ENCODE results near the gene PGRMC2.
A peak's percentile ranks its signal among the peaks of the same experiment; 100 is the strongest.

Gene PGRMC2

DNA sequence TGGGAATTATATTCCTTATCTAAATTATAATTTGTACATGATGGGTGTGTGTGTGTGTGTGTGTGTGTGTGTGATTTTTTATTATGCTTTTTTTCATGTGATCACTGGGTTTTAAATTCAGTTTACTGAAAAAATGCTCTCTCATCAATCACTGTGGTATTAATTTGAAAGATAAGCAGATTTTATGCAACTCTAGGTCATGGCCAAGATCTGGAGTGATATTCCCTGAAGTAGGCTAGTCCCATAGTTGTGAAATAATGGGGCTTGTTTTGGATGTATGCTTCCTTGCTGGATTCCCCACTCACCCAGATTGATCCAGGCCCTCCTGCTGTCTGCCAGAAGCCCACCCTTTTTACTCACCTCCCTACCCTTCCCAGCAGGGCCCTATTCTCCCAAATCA lies 22.0 kb upstream of the PGRMC2 start:
- no peaks in the 10 kb centered on the region for H3K4me1 ChIP-seq (ENCODE audit: control extremely low read depth in 1 of 4, control insufficient read depth in 4 of 4, insufficient read depth in 4 of 4, low read length in 3 of 4)
- H3K27me3 ChIP-seq (replicated peaks in 2 of 5; ENCODE audit: control insufficient read depth in 4 of 5, insufficient read depth in 5 of 5, low read length in 4 of 5) = no peaks in the 10 kb centered on the region
- no peaks in the 10 kb centered on the region for H3K9me3 ChIP-seq (ENCODE audit: control extremely low read depth in 1 of 5, control insufficient read depth in 4 of 5, insufficient read depth in 2 of 5, low read depth in 1 of 5, low read length in 4 of 5)
- ChIA-PET POLR2A (no interaction called here), CTCF (no interaction called here)
- peaks cover 0 to 4% (median 0%) of the 10 kb centered on the region in 4 experiments for H3K36me3 ChIP-seq (ENCODE audit: control insufficient read depth in 4 of 4, insufficient read depth in 4 of 4, low read length in 3 of 4)
- no peak overlapping the region for H3K4me3 ChIP-seq (ENCODE audit: control insufficient read depth in 1 of 7, extremely low read depth in 1 of 7, insufficient read depth in 4 of 7, low read depth in 2 of 7, low read length in 6 of 7)
- no peak overlapping the region for H3K27ac ChIP-seq (ENCODE audit: insufficient read depth in 1 of 2, low read depth in 1 of 2, low read length in 2 of 2, poor library complexity in 1 of 2, severe bottlenecking in 2 of 2)
- DNase-seq = no peak

DNA sequence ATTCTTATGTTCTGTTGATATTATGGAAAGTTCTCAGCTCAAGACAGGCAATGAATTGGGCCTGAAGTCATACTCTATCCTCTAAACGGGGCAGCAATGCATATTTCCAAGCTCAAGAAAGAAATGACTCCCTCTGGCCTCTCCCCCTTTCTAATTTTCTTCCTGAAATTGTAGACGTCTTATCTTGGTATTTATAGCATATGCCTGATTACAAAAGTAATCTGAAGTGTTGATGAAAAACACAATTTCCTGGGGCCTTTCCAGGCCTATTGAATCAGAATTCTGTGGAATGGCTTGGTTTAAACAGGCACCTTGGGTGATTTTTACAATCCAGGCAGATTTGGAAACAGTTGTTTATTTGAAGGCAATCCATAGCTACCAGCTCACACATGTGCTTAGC lies 21.4 kb upstream of the PGRMC2 start:
- H3K27ac ChIP-seq (ENCODE audit: insufficient read depth in 1 of 2, low read depth in 1 of 2, low read length in 2 of 2, poor library complexity in 1 of 2, severe bottlenecking in 2 of 2) = no peak overlapping the region
- H3K4me1 ChIP-seq (ENCODE audit: control extremely low read depth in 1 of 4, control insufficient read depth in 4 of 4, insufficient read depth in 4 of 4, low read length in 3 of 4) = no peaks in the 10 kb centered on the region
- H3K9me3 ChIP-seq (ENCODE audit: control extremely low read depth in 1 of 5, control insufficient read depth in 4 of 5, insufficient read depth in 2 of 5, low read depth in 1 of 5, low read length in 4 of 5) = no peaks in the 10 kb centered on the region
- no peak for DNase-seq
- H3K27me3 ChIP-seq (replicated peaks in 2 of 5; ENCODE audit: control insufficient read depth in 4 of 5, insufficient read depth in 5 of 5, low read length in 4 of 5) = no peaks in the 10 kb centered on the region
- peaks cover 0 to 4% (median 0%) of the 10 kb centered on the region in 4 experiments for H3K36me3 ChIP-seq (ENCODE audit: control insufficient read depth in 4 of 4, insufficient read depth in 4 of 4, low read length in 3 of 4)
- 100% methylated on average over 1 of the region's 2 CpGs for WGBS (ENCODE audit: insufficient coverage)
- POLR2A ChIA-PET = no interaction called here
- CTCF ChIA-PET = no interaction called here
- H3K4me3 ChIP-seq (ENCODE audit: control insufficient read depth in 1 of 7, extremely low read depth in 1 of 7, insufficient read depth in 4 of 7, low read depth in 2 of 7, low read length in 6 of 7) = no peak overlapping the region

DNA sequence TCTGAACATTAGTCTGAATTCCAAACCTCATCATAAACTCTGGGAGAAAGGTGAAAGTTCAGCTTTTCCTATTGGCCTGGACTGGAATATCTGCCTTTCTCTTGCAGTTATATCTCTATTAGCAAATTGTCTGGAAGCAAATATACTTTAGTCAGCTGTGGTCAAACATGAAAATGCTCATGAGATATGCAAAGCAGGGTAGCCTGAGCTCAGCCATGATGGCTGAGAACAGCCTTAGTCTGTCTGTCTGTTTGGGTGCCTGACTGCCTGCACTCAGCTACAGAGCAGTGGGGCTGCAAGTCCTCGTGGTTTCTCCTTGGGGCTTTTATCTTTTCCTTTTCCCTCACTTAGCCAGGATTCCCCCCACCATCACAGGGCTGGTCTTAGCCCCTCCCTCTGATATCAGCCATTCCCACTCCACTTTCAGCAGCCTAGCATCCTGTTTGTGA lies 19.5 kb upstream of the PGRMC2 start:
- peaks cover 0 to 4% (median 2%) of the 10 kb centered on the region in 4 experiments for H3K36me3 ChIP-seq (ENCODE audit: control insufficient read depth in 4 of 4, insufficient read depth in 4 of 4, low read length in 3 of 4)
- no peak overlapping the region for H3K4me3 ChIP-seq (ENCODE audit: control insufficient read depth in 1 of 7, extremely low read depth in 1 of 7, insufficient read depth in 4 of 7, low read depth in 2 of 7, low read length in 6 of 7)
- no peak overlapping the region for H3K27ac ChIP-seq (ENCODE audit: insufficient read depth in 1 of 2, low read depth in 1 of 2, low read length in 2 of 2, poor library complexity in 1 of 2, severe bottlenecking in 2 of 2)
- H3K9me3 ChIP-seq (ENCODE audit: control extremely low read depth in 1 of 5, control insufficient read depth in 4 of 5, insufficient read depth in 2 of 5, low read depth in 1 of 5, low read length in 4 of 5) = no peaks in the 10 kb centered on the region
- ChIA-PET POLR2A (no interaction called here), CTCF (no interaction called here)
- WGBS (ENCODE audit: insufficient coverage) = 40% methylated on average over 1 of the region's 1 CpG
- H3K4me1 ChIP-seq (ENCODE audit: control extremely low read depth in 1 of 4, control insufficient read depth in 4 of 4, insufficient read depth in 4 of 4, low read length in 3 of 4) = no peaks in the 10 kb centered on the region
- no peaks in the 10 kb centered on the region for H3K27me3 ChIP-seq (replicated peaks in 2 of 5; ENCODE audit: control insufficient read depth in 4 of 5, insufficient read depth in 5 of 5, low read length in 4 of 5)
- no peak for DNase-seq

DNA sequence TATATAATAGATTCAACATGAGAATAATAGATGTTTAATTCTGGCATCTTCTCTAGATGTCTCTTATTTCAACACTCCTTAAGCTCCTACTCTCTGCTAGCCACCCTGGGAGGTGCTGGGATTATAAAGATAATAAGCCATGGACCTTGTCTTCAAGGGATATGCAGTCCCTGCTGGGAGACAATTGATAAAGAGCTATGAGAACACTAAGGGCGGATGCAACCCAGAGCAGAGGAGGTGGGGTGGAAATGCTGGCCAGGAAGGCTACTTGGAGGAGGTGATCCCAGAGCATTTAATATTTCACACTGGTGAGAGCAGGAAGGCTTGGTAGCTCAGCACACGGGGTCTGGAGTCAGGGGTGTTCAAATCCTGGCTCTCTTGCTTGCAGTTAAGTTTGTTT lies 18.3 kb upstream of the PGRMC2 start:
- POLR2A ChIA-PET = no interaction called here
- CTCF ChIA-PET = no interaction called here
- no peaks in the 10 kb centered on the region for H3K27me3 ChIP-seq (replicated peaks in 2 of 5; ENCODE audit: control insufficient read depth in 4 of 5, insufficient read depth in 5 of 5, low read length in 4 of 5)
- H3K4me1 ChIP-seq (ENCODE audit: control extremely low read depth in 1 of 4, control insufficient read depth in 4 of 4, insufficient read depth in 4 of 4, low read length in 3 of 4) = no peaks in the 10 kb centered on the region
- no peak for DNase-seq
- peaks cover 0 to 4% (median 2%) of the 10 kb centered on the region in 4 experiments for H3K36me3 ChIP-seq (ENCODE audit: control insufficient read depth in 4 of 4, insufficient read depth in 4 of 4, low read length in 3 of 4)
- no peak overlapping the region for H3K27ac ChIP-seq (ENCODE audit: insufficient read depth in 1 of 2, low read depth in 1 of 2, low read length in 2 of 2, poor library complexity in 1 of 2, severe bottlenecking in 2 of 2)
- H3K4me3 ChIP-seq (ENCODE audit: control insufficient read depth in 1 of 7, extremely low read depth in 1 of 7, insufficient read depth in 4 of 7, low read depth in 2 of 7, low read length in 6 of 7) = no peak overlapping the region
- no peaks in the 10 kb centered on the region for H3K9me3 ChIP-seq (ENCODE audit: control extremely low read depth in 1 of 5, control insufficient read depth in 4 of 5, insufficient read depth in 2 of 5, low read depth in 1 of 5, low read length in 4 of 5)
- WGBS (ENCODE audit: insufficient coverage) = 100% methylated on average over 1 of the region's 2 CpGs

DNA sequence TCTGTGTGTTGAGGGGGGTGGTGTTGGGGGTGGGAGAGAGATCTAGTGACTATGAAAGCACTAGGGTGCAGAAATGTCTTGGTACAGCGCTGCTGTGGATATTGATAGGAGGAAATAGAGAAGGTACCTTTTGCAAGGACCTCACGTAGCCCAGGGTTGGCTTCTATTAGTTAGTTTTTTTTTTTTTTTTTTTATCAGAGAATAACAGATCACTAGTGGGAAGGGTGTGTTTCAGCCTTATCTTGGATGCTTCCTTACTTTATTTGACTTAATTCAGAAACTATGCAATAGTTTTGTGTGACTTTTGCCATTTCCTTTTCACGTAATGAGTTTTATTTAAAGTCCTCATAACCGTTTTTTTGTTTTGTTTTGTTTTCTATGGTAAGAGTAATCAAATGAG lies 16.4 kb upstream of the PGRMC2 start:
- no CpG with 5 or more reads among the region's 4 CpGs for WGBS (ENCODE audit: insufficient coverage)
- H3K9me3 ChIP-seq (ENCODE audit: control extremely low read depth in 1 of 5, control insufficient read depth in 4 of 5, insufficient read depth in 2 of 5, low read depth in 1 of 5, low read length in 4 of 5) = no peaks in the 10 kb centered on the region
- CTCF ChIA-PET = no interaction called here
- peaks cover 0 to 4% (median 2%) of the 10 kb centered on the region in 4 experiments for H3K36me3 ChIP-seq (ENCODE audit: control insufficient read depth in 4 of 4, insufficient read depth in 4 of 4, low read length in 3 of 4)
- DNase-seq = peak; percentile 14 to 52 (median 18)
- H3K4me1 ChIP-seq (ENCODE audit: control extremely low read depth in 1 of 4, control insufficient read depth in 4 of 4, insufficient read depth in 4 of 4, low read length in 3 of 4) = no peaks in the 10 kb centered on the region
- peak overlapping the region in 1 of 2 experiments; percentile 75 for H3K27ac ChIP-seq (ENCODE audit: insufficient read depth in 1 of 2, low read depth in 1 of 2, low read length in 2 of 2, poor library complexity in 1 of 2, severe bottlenecking in 2 of 2)
- H3K27me3 ChIP-seq (replicated peaks in 2 of 5; ENCODE audit: control insufficient read depth in 4 of 5, insufficient read depth in 5 of 5, low read length in 4 of 5) = no peaks in the 10 kb centered on the region
- no peak overlapping the region for H3K4me3 ChIP-seq (ENCODE audit: control insufficient read depth in 1 of 7, extremely low read depth in 1 of 7, insufficient read depth in 4 of 7, low read depth in 2 of 7, low read length in 6 of 7)
- POLR2A ChIA-PET = no interaction called here

DNA sequence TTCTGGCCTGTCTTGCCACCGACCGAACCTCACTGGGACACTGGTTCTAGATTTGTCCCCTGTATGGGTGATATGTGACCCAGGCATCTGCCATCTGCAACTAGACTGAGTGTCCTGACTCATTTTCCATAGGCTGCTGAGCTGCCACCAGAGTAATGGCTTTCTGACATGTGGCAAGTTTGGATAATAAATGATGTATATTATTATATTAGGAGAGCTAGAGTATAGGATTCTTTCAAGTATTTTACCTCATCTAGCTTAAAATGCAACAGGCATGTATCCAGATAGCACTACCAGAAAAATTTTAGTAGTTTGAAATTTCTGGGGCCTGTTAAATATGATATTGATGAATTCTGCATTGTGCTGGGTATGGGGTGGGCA lies 15.8 kb upstream of the PGRMC2 start:
- POLR2A ChIA-PET = interaction anchor here (0.6 kb wide), 1 partner anchor 243 kb away, joined by 3 read pairs; no protein-coding TSS in a partner anchor
- CTCF ChIA-PET = no interaction called here
- 95% methylated on average over 2 of the region's 2 CpGs for WGBS (ENCODE audit: insufficient coverage)
- H3K27ac ChIP-seq (ENCODE audit: insufficient read depth in 1 of 2, low read depth in 1 of 2, low read length in 2 of 2, poor library complexity in 1 of 2, severe bottlenecking in 2 of 2) = no peak overlapping the region
- H3K36me3 ChIP-seq (ENCODE audit: control insufficient read depth in 4 of 4, insufficient read depth in 4 of 4, low read length in 3 of 4) = peaks cover 0 to 4% (median 2%) of the 10 kb centered on the region in 4 experiments
- no peak overlapping the region for H3K4me3 ChIP-seq (ENCODE audit: control insufficient read depth in 1 of 7, extremely low read depth in 1 of 7, insufficient read depth in 4 of 7, low read depth in 2 of 7, low read length in 6 of 7)
- DNase-seq = no peak
- no peaks in the 10 kb centered on the region for H3K9me3 ChIP-seq (ENCODE audit: control extremely low read depth in 1 of 5, control insufficient read depth in 4 of 5, insufficient read depth in 2 of 5, low read depth in 1 of 5, low read length in 4 of 5)
- no peaks in the 10 kb centered on the region for H3K4me1 ChIP-seq (ENCODE audit: control extremely low read depth in 1 of 4, control insufficient read depth in 4 of 4, insufficient read depth in 4 of 4, low read length in 3 of 4)
- no peaks in the 10 kb centered on the region for H3K27me3 ChIP-seq (replicated peaks in 2 of 5; ENCODE audit: control insufficient read depth in 4 of 5, insufficient read depth in 5 of 5, low read length in 4 of 5)

DNA sequence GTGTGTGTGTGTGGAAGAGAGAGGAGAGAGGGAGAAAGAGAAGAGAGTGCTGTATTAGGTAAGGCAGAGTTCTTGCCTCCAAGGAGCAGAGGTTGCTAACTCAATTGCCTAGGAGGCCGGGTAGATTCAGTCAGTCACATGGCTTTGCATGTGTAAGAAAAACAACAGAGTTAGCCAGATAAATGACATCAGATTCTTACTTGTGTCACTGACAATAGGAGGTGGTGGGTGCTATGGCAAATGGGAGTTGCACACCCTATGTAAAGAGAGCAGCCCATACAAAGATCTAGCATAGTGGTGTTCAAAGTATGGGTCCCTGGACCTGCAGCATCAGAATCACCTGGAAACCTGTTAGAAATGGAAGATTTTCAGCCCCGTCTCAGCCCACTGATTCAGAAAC lies 14.4 kb upstream of the PGRMC2 start:
- Histone ChIP-seq H3K4me3 (ENCODE audit: control insufficient read depth in 1 of 7, extremely low read depth in 1 of 7, insufficient read depth in 4 of 7, low read depth in 2 of 7, low read length in 6 of 7) (no peak overlapping the region), H3K27ac (ENCODE audit: insufficient read depth in 1 of 2, low read depth in 1 of 2, low read length in 2 of 2, poor library complexity in 1 of 2, severe bottlenecking in 2 of 2) (no peak overlapping the region), H3K4me1 (ENCODE audit: control extremely low read depth in 1 of 4, control insufficient read depth in 4 of 4, insufficient read depth in 4 of 4, low read length in 3 of 4) (no peaks in the 10 kb centered on the region), H3K36me3 (ENCODE audit: control insufficient read depth in 4 of 4, insufficient read depth in 4 of 4, low read length in 3 of 4) (peaks cover 0 to 4% (median 2%) of the 10 kb centered on the region in 4 experiments), H3K27me3 (replicated peaks in 2 of 5; ENCODE audit: control insufficient read depth in 4 of 5, insufficient read depth in 5 of 5, low read length in 4 of 5) (no peaks in the 10 kb centered on the region), H3K9me3 (ENCODE audit: control extremely low read depth in 1 of 5, control insufficient read depth in 4 of 5, insufficient read depth in 2 of 5, low read depth in 1 of 5, low read length in 4 of 5) (no peaks in the 10 kb centered on the region)
- POLR2A ChIA-PET = no interaction called here
- WGBS (ENCODE audit: insufficient coverage) = 100% methylated on average over 2 of the region's 2 CpGs
- CTCF ChIA-PET = no interaction called here
- DNase-seq = no peak
